Measurements from ENCODE around the gene POLR3K.

The POLR3K gene

DNA sequence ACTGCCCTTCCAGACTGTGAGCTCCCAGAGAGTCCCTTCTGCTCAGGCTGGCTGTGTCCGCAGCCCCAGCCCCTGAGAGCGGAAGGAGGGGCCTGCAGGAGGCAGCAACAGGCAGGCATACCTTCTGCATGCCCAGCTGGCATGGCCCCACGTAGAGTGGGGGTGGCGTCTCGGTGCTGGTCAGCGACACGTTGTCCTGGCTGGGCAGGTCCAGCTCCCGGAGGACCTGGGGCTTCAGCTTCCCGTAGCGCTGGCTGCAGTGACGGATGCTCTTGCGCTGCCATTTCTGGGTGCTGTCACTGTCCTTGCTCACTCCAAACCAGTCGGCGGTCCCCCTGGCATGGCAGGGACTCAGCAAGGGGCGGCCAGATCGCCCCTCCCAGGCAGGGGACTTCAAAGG, 10.1 kb upstream of the POLR3K start:
- DNase-seq (ENCODE audit: low read depth in 1 of 2, low spot score in 1 of 2) = no peak
- TF ChIP-seq, protein P1, sequence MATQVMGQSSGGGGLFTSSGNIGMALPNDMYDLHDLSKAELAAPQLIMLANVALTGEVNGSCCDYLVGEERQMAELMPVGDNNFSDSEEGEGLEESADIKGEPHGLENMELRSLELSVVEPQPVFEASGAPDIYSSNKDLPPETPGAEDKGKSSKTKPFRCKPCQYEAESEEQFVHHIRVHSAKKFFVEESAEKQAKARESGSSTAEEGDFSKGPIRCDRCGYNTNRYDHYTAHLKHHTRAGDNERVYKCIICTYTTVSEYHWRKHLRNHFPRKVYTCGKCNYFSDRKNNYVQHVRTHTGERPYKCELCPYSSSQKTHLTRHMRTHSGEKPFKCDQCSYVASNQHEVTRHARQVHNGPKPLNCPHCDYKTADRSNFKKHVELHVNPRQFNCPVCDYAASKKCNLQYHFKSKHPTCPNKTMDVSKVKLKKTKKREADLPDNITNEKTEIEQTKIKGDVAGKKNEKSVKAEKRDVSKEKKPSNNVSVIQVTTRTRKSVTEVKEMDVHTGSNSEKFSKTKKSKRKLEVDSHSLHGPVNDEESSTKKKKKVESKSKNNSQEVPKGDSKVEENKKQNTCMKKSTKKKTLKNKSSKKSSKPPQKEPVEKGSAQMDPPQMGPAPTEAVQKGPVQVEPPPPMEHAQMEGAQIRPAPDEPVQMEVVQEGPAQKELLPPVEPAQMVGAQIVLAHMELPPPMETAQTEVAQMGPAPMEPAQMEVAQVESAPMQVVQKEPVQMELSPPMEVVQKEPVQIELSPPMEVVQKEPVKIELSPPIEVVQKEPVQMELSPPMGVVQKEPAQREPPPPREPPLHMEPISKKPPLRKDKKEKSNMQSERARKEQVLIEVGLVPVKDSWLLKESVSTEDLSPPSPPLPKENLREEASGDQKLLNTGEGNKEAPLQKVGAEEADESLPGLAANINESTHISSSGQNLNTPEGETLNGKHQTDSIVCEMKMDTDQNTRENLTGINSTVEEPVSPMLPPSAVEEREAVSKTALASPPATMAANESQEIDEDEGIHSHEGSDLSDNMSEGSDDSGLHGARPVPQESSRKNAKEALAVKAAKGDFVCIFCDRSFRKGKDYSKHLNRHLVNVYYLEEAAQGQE (IDR thresholded peaks at IDR 0.05; ENCODE audit: insufficient replicate concordance, low read depth) = no peak
- TF ChIP-seq, protein P2, sequence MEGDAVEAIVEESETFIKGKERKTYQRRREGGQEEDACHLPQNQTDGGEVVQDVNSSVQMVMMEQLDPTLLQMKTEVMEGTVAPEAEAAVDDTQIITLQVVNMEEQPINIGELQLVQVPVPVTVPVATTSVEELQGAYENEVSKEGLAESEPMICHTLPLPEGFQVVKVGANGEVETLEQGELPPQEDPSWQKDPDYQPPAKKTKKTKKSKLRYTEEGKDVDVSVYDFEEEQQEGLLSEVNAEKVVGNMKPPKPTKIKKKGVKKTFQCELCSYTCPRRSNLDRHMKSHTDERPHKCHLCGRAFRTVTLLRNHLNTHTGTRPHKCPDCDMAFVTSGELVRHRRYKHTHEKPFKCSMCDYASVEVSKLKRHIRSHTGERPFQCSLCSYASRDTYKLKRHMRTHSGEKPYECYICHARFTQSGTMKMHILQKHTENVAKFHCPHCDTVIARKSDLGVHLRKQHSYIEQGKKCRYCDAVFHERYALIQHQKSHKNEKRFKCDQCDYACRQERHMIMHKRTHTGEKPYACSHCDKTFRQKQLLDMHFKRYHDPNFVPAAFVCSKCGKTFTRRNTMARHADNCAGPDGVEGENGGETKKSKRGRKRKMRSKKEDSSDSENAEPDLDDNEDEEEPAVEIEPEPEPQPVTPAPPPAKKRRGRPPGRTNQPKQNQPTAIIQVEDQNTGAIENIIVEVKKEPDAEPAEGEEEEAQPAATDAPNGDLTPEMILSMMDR (IDR thresholded peaks at IDR 0.05; ENCODE audit: insufficient read depth, low read length) = no peak
- TF ChIP-seq SPI1 (IDR thresholded peaks at IDR 0.05; ENCODE audit: borderline replicate concordance, low read depth) (no peak), POLR2AphosphoS5 (IDR thresholded peaks at IDR 0.05; ENCODE audit: low read depth) (no peak), GABPA (IDR thresholded peaks at IDR 0.05; ENCODE audit: low read depth) (no peak)
- Histone ChIP-seq H3K27me3 (ENCODE audit: insufficient read depth, poor library complexity, severe bottlenecking) (no peaks in the 10 kb centered on the region), H3K4me3 (replicated peaks; ENCODE audit: insufficient read depth, low read length) (no peak overlapping the region), H3K27ac (replicated peaks) (no peak overlapping the region)

DNA sequence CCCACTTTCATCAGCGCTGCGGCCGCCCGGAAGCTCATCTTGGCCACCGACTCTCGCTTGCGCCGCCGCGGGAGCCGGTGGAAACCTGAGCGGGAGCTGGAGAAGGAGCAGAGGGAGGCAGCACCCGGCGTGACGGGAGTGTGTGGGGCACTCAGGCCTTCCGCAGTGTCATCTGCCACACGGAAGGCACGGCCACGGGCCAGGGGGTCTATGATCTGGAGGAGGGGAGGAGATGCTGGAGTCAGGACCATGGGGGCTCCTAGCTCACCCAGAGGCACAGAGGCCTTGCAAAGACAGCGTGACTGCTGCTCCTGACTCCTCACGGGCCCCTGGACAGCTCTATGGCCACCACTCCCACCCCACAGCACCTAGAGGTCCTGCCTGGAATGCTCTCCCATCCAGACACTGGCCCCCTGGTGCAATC, 9.6 kb upstream of the POLR3K start:
- TF ChIP-seq GABPA (IDR thresholded peaks at IDR 0.05; ENCODE audit: low read depth) (no peak), SPI1 (IDR thresholded peaks at IDR 0.05; ENCODE audit: borderline replicate concordance, low read depth) (no peak)
- TF ChIP-seq, protein P2 (IDR thresholded peaks at IDR 0.05; ENCODE audit: insufficient read depth, low read length) = no peak
- no peak overlapping the region for H3K4me3 ChIP-seq (replicated peaks; ENCODE audit: insufficient read depth, low read length)
- DNase-seq (ENCODE audit: low read depth in 1 of 2, low spot score in 1 of 2) = no peak
- H3K27ac ChIP-seq (replicated peaks) = no peak overlapping the region
- H3K27me3 ChIP-seq (ENCODE audit: insufficient read depth, poor library complexity, severe bottlenecking) = no peaks in the 10 kb centered on the region

DNA sequence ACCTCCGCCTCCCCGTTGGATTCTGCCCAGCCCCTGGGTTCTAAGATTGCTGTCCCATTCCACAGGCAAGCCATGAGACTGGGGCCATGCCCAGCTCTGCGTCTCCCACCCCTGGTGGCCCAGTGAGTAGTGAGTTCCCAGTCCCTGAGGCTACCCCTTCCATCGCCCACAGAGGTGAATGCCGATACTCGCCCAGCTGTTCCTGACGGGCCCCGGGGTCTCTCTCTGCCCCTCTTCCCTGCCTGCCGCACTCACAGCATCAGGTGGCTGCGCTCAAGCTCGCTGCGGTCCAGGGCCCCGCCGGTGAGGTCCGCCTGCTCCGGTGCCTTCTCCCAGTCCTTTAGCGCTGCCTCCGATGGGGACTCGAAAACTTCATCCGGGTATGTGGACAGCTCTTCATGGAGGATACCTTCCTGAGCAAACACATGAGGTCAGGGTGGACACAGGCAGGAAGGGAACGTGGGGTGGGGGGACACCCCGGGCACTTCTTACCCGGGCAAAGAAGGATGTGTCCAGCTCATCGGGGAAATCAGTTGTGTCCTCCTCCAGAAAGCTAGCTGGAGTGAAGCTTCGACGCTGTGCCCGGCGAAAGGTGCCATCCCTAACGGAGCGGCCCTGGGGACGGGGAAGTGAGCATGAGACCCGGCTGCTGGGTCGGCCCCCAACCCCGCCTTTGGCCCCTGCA, 9.0 kb upstream of the POLR3K start:
- no peak overlapping the region for H3K4me3 ChIP-seq (replicated peaks; ENCODE audit: insufficient read depth, low read length)
- TF ChIP-seq, protein P2 (IDR thresholded peaks at IDR 0.05; ENCODE audit: insufficient read depth, low read length) = no peak
- TF ChIP-seq POLR2AphosphoS5 (IDR thresholded peaks at IDR 0.05; ENCODE audit: low read depth) (no peak), SPI1 (IDR thresholded peaks at IDR 0.05; ENCODE audit: borderline replicate concordance, low read depth) (no peak), GABPA (IDR thresholded peaks at IDR 0.05; ENCODE audit: low read depth) (no peak)
- TF ChIP-seq, protein P1 (IDR thresholded peaks at IDR 0.05; ENCODE audit: insufficient replicate concordance, low read depth) = no peak
- H3K27ac ChIP-seq (replicated peaks) = no peak overlapping the region
- no peak for DNase-seq (ENCODE audit: low read depth in 1 of 2, low spot score in 1 of 2)
- H3K27me3 ChIP-seq (ENCODE audit: insufficient read depth, poor library complexity, severe bottlenecking) = no peaks in the 10 kb centered on the region

DNA sequence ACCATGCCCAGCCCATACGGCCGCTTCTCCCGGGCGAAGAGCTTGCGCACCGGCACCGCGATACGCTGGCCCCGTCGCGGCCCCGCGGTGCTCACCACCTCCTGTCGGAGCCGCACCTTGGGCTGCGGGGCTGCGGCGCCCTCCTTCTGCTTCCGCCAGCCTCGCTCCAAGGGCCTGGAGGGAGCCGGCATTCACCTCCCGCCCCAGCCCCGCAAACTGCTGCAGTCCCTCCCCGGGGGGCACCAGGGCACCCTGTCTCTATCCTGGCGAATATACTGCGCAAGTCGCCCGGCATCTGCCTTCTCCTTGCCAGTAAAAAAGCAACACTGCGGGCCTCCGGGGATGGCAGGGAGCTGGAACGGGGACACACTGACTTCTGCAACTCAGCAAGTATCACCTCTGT, 8.5 kb upstream of the POLR3K start:
- Histone ChIP-seq H3K27ac (replicated peaks) (no peak overlapping the region), H3K27me3 (ENCODE audit: insufficient read depth, poor library complexity, severe bottlenecking) (no peaks in the 10 kb centered on the region), H3K4me3 (replicated peaks; ENCODE audit: insufficient read depth, low read length) (no peak overlapping the region)
- TF ChIP-seq GABPA (IDR thresholded peaks at IDR 0.05; ENCODE audit: low read depth) (no peak), SPI1 (IDR thresholded peaks at IDR 0.05; ENCODE audit: borderline replicate concordance, low read depth) (no peak), POLR2AphosphoS5 (IDR thresholded peaks at IDR 0.05; ENCODE audit: low read depth) (no peak)
- TF ChIP-seq, protein P1 (IDR thresholded peaks at IDR 0.05; ENCODE audit: insufficient replicate concordance, low read depth) = no peak
- TF ChIP-seq, protein P2 (IDR thresholded peaks at IDR 0.05; ENCODE audit: insufficient read depth, low read length) = no peak
- no peak for DNase-seq (ENCODE audit: low read depth in 1 of 2, low spot score in 1 of 2)

Data from HL-60 (cell line).